Activated CD4-positive, alpha-beta T cell treated with anti-CD3 and anti-CD28 coated beads for 4 hours (primary cell): ENCODE data around the gene CLCF1.
A peak's percentile ranks its signal among the peaks of the same experiment; 100 is the strongest.

ENCODE experiments used
- DNase-seq, 2 donors: peaks; one replicate each; pipeline ENCODE4 v3.0.0-alpha.2; 2020

The CLCF1 gene

DNA sequence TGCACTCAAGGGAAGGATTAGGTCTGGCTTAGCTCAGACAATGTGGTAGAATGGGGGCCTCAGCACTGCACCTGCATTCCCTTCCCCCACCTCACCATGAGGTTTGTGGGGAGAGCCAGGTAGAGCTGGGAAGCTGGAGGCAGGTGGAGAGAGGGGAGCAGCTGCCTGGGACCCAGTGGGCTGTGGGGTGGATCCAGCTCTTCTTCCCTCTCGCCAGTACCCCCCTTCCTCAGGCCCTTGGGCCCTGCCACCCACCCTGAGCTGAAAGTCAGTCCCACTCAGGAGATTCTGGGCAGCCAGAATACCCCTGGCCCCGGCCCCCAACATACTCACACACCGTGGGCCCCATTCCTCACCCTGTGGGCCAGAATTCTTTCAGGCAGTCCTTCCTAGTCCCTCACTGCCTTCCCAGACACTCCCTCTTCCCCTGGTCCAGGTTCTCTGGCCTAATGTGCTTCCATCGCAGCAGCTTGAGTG is 17.0 kb downstream of the CLCF1 start:
- no peak for DNase-seq

DNA sequence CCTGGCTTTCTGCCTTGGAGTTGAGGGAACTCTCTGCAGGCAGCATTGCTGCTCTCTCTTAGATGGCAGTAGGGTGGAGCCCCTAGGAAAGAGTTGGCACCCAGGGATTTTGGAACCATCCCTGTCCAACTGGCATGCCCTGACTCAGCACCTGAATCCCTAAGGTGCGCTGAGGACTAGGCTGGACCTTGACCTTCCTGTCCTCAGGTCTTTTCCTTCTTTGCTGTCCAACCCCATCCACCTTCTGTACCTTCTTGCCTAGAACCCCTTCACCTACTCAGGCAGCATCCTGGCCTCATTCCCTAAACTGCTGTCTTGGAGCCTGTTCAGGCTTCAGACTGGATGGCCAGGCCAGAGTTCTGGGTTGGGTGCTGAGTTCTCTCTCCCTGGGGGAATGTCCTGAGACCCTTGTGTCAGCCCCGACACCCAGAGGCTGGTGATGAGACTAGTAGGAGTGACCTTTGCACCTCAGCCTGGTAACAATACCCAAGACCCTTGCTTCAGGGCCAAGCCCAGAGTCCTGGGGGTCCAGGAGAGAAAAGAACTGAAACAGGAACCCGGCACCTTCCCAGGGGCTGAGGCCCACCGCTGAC is 17.5 kb downstream of the CLCF1 start:
- no peak for DNase-seq

DNA sequence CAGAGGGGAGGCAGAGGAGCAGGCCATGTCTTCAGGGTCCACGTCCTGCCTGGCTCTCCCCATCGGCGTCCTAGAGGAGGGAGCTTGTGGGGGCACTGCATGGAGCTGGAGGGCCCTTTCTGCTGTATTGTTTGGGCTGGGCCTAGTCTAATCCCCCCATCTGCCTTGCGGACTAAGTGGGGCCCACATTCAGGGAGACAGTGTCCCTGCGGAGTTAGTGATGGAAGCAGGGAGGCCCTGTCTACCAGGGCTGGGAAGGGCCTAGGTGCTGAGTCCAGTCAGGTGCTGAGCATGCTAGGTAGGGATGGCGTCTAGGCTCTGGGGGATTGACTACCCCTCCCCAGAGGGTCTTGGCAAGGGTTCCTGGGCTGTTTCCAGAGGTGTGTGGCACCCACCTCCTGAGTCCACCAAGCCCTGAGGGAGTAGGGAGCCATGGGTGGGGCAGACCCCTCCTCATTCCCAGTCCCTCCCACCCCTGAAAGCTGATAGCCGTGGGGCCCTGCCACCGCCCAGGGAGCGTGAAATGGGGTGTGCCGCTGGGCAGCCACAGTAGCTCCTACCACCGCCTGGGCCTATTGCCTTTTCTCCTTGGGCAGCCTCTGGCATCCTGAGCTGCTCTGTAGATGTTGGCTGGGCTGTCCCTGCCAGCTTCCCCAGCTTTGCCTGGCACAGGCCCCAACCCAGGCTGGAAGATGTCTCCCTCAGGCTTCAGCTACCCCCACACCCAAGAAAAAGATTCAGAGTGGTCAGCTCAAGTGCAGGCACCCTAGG is 18.2 kb downstream of the CLCF1 start:
- DNase-seq: no peak

DNA sequence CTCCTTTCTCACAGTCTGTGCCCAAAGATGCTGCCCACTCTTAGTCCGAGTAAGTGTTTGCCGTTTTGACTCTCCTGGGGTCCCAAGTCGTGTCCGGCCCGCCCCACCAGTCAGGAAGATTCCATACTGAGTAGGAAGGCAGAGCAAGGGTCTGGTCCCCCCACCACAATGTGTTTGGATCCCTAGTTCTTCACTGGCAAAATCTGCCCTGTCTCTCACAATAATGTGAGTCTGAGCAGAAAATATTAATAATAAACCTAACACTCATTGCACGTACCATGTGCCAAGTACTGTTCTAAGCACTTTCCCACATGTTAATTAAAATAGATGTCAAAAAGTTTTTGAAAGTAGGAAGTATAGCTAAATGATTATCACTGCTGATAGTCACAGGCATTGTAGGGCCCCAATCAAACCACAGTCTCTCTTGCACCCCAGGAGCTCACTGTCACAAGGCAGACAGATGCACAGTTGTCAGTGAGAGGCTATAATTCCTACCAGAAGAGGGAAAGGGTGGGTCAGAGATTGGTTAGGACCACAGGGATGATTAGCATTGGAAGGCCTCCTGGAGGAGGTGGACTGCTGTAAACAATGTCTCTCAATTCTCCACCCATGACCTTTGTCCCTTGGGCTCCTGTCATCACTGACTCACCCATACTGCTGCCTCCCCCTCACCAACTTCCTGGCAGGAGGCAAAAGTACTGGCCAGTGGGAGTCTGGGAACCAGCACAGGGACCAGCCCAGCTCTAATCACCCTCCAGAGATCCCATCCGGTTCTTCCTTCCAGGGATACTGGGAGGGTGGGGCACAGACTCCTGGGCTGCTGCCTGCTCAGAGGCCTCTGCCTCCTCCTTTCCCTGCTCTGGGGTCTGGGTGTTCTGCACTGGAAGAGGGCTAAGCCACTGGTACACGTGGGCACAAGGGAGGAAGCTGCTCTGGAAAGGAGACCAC is 19.0 kb downstream of the CLCF1 start:
- DNase-seq: no peak

DNA sequence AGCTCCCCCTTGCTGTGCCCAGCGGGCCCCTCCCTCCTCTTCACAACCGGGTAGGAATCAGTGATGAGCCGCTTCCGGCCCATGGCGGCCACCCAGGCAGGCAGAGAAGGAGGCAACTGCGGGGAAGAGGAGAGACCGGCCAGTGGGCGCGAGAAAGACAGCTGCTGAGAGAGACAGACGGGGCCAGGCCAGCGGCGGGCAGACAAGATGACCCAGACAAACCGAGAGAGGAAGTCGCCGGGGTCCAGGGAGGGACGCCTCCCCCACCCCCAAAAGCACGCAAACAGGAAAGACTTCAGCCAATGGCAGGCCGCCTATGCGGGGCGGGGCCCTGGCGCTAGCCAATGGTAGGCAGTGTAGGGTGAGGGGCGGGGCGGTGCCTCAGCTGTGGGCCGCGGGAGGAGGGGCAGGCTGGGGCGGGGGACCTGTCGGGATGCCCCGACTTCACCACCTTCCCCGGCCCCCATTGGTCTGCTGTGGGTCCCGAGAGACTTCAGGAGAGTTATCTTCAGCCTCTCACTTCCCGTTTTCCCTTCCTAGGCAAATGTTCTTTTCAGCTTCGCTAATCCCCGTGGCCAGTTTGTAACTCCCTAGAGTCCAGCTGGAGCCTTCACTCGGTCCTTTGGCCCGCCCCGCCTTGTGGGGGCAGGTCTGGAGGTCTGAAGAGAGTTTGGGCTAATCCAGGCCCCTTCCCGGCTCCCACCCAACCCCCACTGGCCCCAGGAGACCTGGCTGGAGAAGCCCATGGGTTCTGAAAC is 19.9 kb downstream of the CLCF1 start, which contains the start of gene POLD4:
Gene POLD4 (minus strand): TSS at position 230 of the 758 bp plus-strand sequence. CDS start 147 bp downstream, at position 83.
- DNase-seq: peak; percentile 96

DNA sequence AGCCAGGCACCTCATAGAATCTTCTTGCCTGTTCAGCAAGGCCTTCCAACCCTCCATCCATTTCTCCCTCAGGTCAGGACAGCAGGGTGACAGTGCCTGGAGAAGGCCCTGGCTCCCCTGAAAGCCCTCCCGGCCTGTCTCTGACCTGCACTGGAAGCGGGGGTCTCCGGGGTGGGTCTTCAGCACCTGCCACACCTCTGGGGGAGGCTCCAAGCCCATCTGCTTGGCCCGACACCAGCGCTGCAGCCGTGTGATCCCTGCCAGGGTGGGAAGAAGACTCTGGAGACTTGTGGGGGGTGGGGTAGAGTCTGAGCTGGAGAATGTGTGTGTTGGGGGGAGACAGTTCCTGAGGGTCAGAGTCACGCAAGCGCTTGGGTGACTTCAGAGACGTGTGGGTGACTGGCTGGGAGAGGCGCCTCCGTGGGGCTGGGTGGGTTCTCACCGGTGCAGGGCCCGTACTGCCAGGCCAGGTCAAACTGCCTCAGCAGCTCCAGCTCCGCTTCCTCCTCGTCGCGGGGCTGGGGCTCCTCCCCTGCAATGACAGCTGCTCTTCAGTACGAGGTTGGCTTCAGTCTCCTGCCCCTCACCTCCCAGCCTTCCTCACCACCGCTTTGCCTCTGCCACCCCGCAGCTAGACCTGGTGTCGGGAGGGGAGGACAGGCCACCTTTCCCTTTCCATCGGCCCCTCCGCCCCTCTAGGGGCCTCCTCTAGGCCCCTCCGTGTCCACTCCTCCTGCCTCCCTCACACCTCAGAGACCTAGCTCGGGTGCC is 20.7 kb downstream of the CLCF1 start:
- DNase-seq: no peak

DNA sequence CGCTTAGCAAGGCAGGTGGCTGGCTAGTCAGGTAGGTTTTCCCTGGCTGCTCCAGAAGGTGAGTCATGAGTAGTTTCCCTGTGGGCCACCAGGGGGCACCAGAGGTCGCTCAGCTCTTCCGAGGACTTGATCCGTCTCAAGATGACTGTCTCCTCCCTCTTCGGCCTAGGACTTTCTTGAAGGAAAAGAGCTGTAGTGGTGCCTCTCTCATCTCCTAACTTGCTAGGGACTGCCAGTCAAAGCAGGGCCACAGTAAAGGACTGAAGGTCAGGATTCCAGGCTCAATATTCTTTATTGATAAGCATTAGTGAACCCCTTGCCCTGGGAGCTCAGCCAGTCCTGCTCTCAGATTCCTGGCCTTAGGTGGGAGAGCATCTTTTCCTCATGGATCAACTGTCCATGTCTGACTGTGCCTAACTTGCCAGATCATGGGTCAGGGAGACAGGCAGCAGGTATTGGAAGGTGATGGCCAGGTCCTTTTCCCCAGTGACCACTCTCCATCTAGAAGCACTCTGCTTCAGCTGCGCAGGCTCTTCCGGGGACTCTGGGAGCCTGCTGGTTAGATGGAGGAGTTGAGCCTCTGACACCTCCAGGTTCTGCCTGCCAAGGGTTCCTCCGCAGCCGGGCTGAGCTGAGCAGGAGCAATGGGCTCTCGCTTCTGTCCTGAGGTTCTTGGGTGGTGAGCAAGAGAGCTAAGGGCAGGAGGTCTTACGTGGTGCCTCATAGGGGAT is 22.0 kb downstream of the CLCF1 start:
- peak; percentile 59 to 63 for DNase-seq

DNA sequence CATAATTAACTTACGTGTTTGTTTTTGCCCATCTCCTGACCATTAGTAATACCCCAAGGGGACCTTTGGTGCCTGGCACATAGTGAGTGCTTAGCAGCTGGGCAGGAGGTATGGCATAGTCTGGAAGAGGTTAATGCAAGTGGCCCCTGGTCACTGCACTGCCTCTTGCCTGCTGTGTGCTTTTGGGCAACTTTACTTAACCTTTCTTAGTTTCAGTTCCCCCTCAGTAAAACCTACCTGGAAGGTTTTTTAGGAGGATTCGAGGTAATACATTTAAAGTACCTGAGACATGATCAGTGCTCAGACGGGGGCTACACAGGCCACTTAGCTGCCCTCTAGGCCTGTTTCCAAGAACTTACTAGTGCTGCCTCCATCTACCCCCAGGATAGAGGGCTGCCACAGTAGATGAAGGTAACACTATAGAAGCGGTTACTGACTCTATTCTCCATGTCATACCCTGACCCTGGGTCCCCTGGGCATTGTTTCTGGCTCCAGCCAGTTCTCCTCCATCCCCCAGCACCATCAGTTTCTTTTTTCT is 23.4 kb downstream of the CLCF1 start:
- DNase-seq: no peak

DNA sequence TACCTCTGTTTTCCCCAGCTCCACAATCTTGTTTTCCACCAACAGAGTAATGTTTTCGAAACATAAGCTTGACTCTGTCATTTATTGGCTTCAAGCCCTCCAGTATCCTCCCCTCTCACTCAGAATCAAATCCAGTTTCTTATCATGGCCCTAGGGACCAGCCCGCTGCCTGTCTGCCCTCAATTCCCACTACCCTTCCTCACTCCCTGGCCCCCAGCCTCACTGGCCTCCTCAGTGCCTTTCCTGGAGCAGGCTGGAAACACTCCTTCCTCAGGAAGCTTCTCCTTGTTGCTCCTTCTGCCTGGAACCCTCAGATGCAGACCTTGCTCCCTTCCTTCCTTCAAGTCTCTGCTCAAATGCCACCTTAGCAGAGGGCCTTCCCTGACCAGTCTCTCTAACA is 23.9 kb downstream of the CLCF1 start:
- DNase-seq: no peak

DNA sequence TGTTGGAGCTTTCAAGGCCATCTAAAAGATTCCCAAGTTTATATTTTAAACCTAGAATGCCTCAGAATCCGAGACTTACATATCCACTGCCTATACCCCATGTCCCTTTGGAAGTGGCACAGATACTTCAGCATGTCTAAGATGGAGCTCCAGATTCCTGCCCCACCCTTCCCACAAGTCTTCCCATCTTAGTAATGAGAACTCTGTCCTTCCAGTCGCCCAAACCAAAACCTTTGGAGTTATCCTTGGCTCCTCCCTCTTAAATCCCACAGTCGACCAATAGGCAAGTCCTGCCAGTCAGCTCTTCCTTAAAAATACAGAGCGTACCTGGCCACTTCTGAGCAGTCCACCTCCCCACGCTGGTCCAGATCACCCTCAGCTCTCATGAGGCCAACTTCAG is 24.4 kb downstream of the CLCF1 start:
- no peak for DNase-seq

DNA sequence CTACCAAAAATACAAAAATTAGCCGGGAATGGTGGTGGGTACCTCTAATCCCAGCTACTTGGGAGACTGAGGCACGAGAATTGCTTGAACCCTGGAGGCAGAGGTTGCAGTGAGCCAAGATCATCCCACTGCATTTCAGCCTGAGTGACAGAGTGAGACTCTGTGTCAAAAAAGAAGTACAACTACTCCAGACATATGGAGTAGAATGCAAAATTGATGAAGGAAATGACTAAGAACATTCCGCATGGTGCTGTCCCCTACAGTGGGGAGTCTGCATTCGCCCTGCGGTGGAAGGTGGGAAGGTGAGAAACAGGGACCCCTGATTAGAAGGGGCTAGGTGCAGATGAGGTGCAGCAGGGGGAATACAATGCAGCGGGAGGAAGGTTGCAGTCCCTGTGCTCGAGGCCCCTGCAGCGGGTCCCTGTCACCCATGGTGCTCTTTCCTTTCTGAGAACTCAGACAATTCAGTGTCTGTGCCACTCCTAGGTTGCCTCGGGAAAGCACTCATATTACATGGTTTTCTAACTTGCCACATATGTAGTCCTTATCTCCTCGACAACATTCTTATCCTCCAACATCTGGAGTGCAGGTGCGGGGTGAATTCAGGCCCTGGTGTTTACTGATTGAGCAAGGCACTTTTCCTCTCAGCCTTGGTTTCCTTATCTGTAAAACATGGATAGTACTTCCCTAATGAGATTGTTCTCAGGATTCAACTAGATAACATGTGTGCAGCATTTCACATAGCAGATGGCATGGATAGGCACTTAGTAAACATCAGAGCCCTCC is 25.2 kb downstream of the CLCF1 start:
- DNase-seq: no peak

DNA sequence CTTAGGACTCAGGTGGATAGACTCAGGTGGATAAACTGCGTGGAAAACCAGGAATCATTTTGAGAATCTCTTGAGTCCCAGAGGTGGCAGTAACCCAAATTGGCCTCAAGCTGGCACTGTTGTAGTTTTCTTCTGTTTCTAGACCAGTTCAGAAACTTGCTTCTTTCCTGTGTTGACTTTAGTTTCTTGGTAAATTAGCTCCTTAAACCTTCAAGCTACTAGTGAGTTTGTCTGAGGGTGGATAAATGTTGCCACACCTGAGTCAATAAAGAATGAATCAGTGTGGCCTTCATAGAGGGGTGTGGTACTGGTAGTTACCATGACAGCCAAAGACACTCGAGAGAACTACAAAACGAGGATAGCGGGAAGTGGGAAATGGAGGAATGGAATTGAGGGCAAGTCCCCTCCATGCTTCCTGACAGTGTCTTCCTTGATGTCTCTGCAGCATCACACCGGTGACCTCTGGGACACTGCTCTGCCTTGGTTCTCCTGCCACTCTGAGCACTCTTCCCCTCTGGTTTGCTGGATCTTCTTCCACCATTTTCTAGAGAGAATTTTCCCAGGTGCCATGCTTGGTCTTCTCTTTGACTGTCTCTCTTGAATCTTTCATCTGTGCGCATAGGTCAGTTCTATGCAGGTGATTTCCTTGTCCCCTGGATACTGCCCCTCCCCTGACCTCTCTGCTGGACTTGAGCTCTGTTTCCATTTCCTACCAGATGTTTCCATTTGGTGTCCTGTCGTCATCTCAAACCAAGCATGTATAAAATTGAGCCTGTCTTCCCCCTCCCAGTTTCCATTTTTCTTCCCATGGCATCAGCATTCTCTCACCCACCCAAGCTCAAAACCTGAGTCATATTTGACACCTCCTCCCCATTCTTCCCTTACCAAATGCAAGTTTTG is 27.2 kb downstream of the CLCF1 start:
- DNase-seq: no peak

DNA sequence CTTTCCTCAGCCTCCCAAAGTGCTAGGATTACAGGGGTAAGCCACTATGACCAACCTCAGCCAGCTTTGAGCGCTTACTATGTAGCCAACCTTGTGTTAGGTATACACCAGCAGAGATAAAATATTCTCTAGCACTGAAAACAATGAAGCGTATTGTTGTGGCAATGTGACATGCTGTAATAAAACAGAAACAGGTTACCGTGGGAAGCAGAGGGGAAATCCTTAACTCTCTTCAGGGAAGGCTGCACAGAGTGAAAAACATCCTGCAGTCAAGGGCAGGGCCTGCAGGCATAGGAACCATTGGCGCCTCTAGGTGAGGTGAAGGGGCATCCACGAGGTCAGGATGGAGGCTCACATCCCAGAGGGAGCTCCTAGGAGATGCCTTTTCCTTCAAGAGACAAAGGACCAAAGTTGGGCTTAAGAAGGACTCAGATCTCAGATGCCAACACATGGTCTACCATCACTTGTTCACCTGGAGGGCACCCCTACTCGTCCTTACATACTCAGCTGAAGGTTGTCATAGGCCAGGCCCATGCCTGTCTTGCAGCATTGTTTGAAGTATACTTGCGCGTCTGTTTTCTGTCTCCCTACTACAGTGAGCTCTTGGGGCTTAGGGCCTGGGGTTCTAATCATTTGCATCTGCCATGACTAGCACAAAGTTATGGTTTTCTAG is 28.0 kb downstream of the CLCF1 start:
- DNase-seq: no peak

DNA sequence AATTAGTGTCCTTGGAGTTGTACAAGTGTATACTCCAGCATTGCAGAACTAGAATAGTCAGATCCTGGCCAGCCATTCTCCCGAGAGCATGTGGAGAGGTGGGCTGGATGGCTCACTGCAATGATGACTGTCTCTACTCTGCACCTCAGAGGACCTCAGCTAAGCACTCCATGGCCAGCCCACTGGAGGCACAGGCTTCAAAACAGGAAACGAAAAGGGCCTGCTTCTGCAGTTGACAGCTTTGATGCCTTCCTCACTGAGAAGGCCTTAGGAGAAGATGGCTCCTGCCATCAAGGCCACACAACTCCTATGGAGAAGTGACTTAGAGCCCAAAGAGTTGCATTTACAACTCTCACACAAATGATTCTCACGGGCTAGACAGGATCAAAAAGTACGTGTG is 29.1 kb downstream of the CLCF1 start:
- no peak for DNase-seq

DNA sequence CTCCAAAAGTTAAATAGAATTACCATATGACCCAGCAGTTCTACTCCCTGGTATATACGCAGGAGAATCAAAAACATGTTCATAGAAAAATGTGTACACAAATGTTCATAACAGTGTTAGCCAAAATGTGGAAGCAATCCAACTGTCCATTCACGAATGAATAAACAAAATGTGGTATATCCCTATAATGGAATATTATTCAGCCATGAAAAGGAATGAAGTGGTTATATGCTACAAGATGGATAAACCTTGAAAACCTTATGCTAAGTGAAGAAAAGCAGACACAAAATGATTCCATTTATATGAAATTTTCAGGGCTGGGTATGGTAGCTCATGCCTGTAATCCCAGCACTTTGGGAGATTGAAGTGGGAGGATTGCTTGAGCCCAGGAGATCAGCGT is 36.1 kb downstream of the CLCF1 start:
- DNase-seq: no peak

DNA sequence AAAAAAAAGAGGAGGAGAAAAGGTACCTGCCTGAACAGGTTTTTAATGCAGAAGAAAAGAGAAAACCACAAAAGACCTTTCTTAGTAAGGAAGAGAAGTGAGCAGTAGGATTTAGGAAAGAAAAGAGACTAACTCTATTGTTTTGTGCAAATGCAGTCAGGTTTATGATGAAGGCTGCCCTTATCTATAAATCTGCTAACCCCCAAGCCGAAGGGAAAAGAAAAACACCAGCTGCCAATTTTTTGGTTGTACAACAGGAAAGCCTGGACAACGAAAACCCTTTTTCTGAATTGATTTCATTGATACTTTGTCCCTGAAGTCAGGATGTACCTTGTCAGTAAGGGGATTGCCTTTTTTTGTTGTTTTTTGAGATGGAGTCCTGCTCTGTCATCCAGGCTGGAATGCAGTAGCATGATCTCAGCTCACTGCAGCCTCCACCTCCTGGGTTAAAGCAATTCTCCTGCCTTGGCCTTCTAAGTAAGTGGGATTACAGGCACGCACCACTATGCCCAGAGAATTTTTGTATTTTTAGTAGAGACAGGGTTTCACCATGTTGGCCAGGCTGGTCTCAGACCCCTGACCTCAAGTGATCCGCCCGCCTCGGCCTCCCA is 41.2 kb downstream of the CLCF1 start:
- no peak for DNase-seq

DNA sequence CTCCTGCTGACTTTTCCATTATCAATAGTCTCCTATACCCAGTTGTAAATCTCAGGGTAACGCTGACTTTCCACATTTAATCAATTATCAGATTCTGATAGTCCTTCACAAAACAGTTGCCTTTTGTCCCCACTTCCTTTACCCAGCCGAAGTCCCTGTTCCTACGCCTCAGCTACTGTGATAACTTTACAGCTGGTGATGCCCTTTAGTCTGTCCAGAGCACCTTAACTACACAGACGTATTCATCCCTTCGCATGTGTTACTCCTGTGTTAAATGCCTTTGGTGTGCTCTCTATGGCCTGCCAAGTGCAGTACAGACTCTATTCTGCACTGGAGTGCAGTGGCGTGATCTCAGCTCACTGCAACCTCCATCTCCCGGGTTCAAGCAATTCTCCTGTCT is 49.9 kb downstream of the CLCF1 start:
- DNase-seq: no peak

DNA sequence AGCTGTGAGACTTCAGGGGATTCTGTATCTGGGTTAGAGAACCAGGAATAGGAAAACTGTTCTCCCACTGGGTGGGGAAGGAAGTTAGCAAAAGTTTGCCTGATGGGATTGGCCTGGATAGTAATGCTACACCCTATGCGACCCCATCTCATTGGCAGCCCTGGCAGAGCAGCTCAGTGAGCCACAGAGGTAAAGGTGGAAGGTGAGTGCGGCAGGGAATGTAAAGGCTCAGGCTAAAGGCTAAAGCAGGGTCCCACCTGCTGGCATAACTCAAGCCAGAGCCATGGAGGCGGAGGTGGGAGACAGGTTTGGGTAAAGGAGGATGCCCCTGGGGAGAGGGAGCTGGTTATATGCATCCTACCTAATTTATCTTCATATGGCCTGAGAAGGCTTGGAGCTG is 51.3 kb downstream of the CLCF1 start:
- DNase-seq: no peak
